Activated T-cell treated with anti-CD3 and anti-CD28 coated beads, Interleukin-2, amount 50 U/mL, for 72 hours (primary cell): ENCODE data around the gene DPP7. TPM values are rescaled to one million over a fixed set of nuclear protein-coding genes. Genes with fewer than 3 reads are reported as not detected.
A peak's percentile ranks its signal among the peaks of the same experiment; 100 is the strongest.

Experiments
- ATAC-seq, 2 donors: fragments of 150-1000 bp; cut with Tn5 transposase; replicated peaks in 1 of 2; 2 replicates each; pipeline ENCODE4 v1.10.0; 2021; ENCODE audit warnings: moderate library complexity in 2 of 2, mild to moderate bottlenecking in 1 of 2
- DNase-seq, 2 donors: peaks; one replicate each; pipeline ENCODE4 v3.0.0; 2021 to 2022; ENCODE audit warnings: mixed read lengths in 1 of 2
- H3K27ac Mint-ChIP-seq: one replicate; pipeline ENCODE4 v1.8.0; 2022; ENCODE audit warnings: mild to moderate bottlenecking, moderate library complexity, mixed read lengths
- H3K27me3 Mint-ChIP-seq: one replicate; pipeline ENCODE4 v1.8.0; 2022; ENCODE audit warnings: low read depth, mixed read lengths
- H3K36me3 Mint-ChIP-seq, 2 donors: one replicate each; pipeline ENCODE4 v1.8.0; 2022; ENCODE audit warnings: mixed read lengths in 2 of 2, mild to moderate bottlenecking in 1 of 2; ENCODE audit not compliant: insufficient read depth in 2 of 2
- H3K4me1 Mint-ChIP-seq: one replicate; pipeline ENCODE4 v1.8.0; 2022; ENCODE audit warnings: low read depth, mixed read lengths
- H3K4me3 Mint-ChIP-seq, 2 donors: one replicate each; pipeline ENCODE4 v1.8.0; 2022; ENCODE audit warnings: mild to moderate bottlenecking in 2 of 2, mixed read lengths in 2 of 2, moderate library complexity in 2 of 2
- H3K9me3 Mint-ChIP-seq, 2 donors: one replicate each; pipeline ENCODE4 v1.8.0; 2022; ENCODE audit warnings: mixed read lengths in 2 of 2
- total RNA-seq, 2 donors: library from RNA; stranded (reverse); gene quantifications; one replicate each; pipeline ENCODE4 v1.2.3, GENCODE V29; 2022

DPP7 gene
- total RNA-seq, 2 donors from 2014 or later: 155 to 158 TPM

- peaks cover 12% of the 10 kb centered on the region for H3K4me1 Mint-ChIP-seq
- H3K9me3 Mint-ChIP-seq: no peaks in the 10 kb centered on the region
- peaks cover 45% of the 10 kb centered on the region for H3K27me3 Mint-ChIP-seq
These were observed 42.2 kb upstream of the DPP7 start for GRCh38 chr9:137156567-137157375.

GRCh38 chr9:137152844-137153405 lies 38.4 kb upstream of the DPP7 start:
- Mint-ChIP-seq H3K27ac (no peak overlapping the region), H3K27me3 (peaks cover 21% of the 10 kb centered on the region), H3K4me1 (peaks cover 7% of the 10 kb centered on the region), H3K36me3 (no peaks in the 10 kb centered on the region), H3K4me3 (no peak overlapping the region), H3K9me3 (no peaks in the 10 kb centered on the region)
- DNase-seq: no peak
- ATAC-seq: no peak

More at GRCh38 chr9:137156567-137157375, 42.2 kb upstream of the DPP7 start:
- ATAC-seq (peak; percentile 68 to 74), DNase-seq (peak; percentile 69 to 72)
- Mint-ChIP-seq H3K36me3 (no peaks in the 10 kb centered on the region), H3K27ac (no peak overlapping the region), H3K4me3 (peak overlapping the region; percentile 69 to 73)

DNA sequence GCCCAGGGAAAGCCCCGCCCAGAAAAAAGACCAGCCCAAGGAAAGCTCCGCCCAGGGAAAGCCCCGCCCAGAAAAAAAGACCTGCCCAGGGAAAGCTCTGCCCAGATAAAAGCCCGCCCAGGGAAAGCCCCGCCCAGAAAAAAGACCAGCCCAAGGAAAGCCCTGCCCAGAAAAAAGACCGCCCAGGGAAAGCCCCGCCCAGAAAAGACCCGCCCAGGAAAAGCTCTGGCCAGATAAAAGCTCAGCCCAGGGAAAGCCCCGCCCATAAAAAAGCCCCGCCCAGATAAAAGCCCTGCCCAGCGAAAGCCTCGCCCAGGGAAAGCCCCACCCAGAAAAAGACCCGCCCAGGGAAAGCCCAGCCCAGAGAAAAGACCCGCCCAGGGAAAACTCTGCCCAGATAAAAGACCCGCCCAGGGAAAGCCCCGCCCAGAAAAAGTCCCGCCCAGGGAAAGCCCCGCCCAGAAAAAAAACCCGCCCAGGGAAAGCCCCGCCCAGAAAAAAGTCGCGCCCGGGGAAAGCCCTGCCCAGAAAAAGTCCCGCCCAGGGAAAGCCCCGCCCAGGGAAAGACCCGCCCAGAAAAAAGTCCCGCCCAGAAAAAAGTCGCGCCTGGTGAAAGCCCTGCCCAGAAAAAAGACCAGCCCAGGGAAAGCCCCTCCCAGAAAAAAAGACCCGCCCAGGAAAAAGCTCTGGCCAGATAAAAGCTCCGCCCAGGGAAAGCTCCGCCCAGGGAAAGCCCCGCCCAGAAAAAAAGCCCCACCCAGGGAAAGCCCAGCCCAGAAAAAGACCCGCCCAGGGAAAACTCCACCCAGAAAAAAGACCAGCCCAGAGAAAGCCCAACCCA lies 36.3 kb upstream of the DPP7 start:
- H3K27me3 Mint-ChIP-seq: peaks cover 14% of the 10 kb centered on the region
- ATAC-seq (peak; percentile 77 to 79), DNase-seq (peak; percentile 88 to 92)
- H3K36me3 Mint-ChIP-seq: no peaks in the 10 kb centered on the region
- no peak overlapping the region for H3K27ac Mint-ChIP-seq
- no peaks in the 10 kb centered on the region for H3K9me3 Mint-ChIP-seq
- H3K4me3 Mint-ChIP-seq: peak overlapping the region; percentile 51 to 69
- peaks cover 7% of the 10 kb centered on the region for H3K4me1 Mint-ChIP-seq

- H3K4me1 Mint-ChIP-seq: peaks cover 7% of the 10 kb centered on the region
- ATAC-seq (peak in 1 of 2 donors; percentile 12), DNase-seq (peak in 1 of 2 donors; percentile 29)
- peak overlapping the region; percentile 4 to 46 for H3K4me3 Mint-ChIP-seq
- H3K36me3 Mint-ChIP-seq: no peaks in the 10 kb centered on the region
- peak overlapping the region; percentile 10 for H3K27ac Mint-ChIP-seq
- H3K9me3 Mint-ChIP-seq: no peaks in the 10 kb centered on the region
- H3K27me3 Mint-ChIP-seq: peaks cover 11% of the 10 kb centered on the region
These were observed 35.5 kb upstream of the DPP7 start for GRCh38 chr9:137149942-137150616.

GRCh38 chr9:137149363-137149762 lies 34.8 kb upstream of the DPP7 start:
- H3K27me3 Mint-ChIP-seq: peaks cover 4% of the 10 kb centered on the region
- H3K4me1 Mint-ChIP-seq: peaks cover 7% of the 10 kb centered on the region
- no peak overlapping the region for H3K4me3 Mint-ChIP-seq
- no peaks in the 10 kb centered on the region for H3K36me3 Mint-ChIP-seq
- DNase-seq (no peak), ATAC-seq (no peak)
- H3K9me3 Mint-ChIP-seq: no peaks in the 10 kb centered on the region
- H3K27ac Mint-ChIP-seq: no peak overlapping the region

- peaks cover 7% of the 10 kb centered on the region for H3K4me1 Mint-ChIP-seq
- no peaks in the 10 kb centered on the region for H3K9me3 Mint-ChIP-seq
- H3K27ac Mint-ChIP-seq: no peak overlapping the region
- ATAC-seq (no peak), DNase-seq (no peak)
- no peak overlapping the region for H3K4me3 Mint-ChIP-seq
- no peaks in the 10 kb centered on the region for H3K36me3 Mint-ChIP-seq
- peaks cover 4% of the 10 kb centered on the region for H3K27me3 Mint-ChIP-seq
These were observed 34.1 kb upstream of the DPP7 start for GRCh38 chr9:137148661-137149060.

DNA sequence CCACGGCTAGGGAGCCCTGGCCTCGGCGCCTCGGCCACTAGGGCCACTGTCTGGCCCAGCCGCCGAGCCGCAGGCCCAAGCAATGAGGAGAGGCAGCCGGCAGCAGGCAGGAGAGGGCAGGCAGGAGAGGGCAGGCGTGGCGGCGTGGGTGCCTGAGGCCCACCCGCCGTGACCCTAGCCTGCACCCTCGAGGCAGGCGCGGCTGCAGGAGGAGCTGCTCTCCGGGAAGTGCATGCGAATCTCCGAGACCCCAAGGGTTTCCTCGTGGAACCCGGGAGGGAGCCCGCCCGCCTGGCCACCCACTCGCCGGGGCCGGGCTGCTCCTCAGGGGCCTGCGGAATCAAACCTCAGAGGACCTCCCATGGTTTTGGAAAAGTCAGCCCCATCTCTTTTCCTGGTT lies 33.7 kb upstream of the DPP7 start:
- ATAC-seq: no peak
- Mint-ChIP-seq H3K9me3 (no peaks in the 10 kb centered on the region), H3K4me1 (peaks cover 7% of the 10 kb centered on the region), H3K27me3 (peaks cover 4% of the 10 kb centered on the region), H3K27ac (no peak overlapping the region), H3K36me3 (no peaks in the 10 kb centered on the region), H3K4me3 (no peak overlapping the region)
- DNase-seq: no peak

GRCh38 chr9:137147793-137148160 lies 33.2 kb upstream of the DPP7 start:
- Mint-ChIP-seq H3K27me3 (peaks cover 4% of the 10 kb centered on the region), H3K9me3 (no peaks in the 10 kb centered on the region), H3K36me3 (no peaks in the 10 kb centered on the region), H3K4me1 (peaks cover 7% of the 10 kb centered on the region), H3K4me3 (no peak overlapping the region), H3K27ac (no peak overlapping the region)
- no peak for DNase-seq
- no peak for ATAC-seq

DNA sequence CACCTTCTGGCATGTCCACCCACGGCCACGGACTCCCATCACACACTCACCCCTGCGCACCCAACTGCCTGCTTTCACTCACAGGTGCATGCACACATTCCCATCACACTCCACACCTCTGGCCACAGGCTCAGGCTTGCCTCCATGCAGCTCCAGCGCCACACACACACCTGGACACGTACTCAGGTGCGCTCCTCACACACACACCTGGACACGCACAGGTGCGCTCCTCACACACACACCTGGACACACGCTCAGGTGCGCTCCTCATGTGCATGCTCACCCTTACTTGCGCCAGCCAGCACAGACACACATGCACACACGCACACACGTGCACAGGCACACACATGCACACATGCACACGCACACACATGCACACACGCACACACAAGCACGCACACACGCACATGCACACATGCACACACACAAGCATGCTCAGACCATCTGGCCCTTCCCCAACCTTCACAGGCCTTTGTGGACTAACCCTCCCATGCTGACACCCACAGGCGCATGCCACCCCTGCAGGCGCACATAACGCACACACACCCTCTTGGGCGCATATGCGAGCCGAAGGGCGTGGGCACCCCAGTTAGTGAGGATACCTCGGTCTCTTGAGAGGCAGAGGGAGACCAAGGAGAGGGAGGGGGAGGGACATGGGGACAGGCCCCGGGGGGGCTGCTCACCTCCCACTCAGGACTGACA lies 32.7 kb upstream of the DPP7 start:
- Mint-ChIP-seq H3K27me3 (peaks cover 10% of the 10 kb centered on the region), H3K36me3 (no peaks in the 10 kb centered on the region), H3K4me3 (no peak overlapping the region), H3K9me3 (no peaks in the 10 kb centered on the region), H3K4me1 (peaks cover 7% of the 10 kb centered on the region), H3K27ac (no peak overlapping the region)
- ATAC-seq: no peak
- no peak for DNase-seq

DNA sequence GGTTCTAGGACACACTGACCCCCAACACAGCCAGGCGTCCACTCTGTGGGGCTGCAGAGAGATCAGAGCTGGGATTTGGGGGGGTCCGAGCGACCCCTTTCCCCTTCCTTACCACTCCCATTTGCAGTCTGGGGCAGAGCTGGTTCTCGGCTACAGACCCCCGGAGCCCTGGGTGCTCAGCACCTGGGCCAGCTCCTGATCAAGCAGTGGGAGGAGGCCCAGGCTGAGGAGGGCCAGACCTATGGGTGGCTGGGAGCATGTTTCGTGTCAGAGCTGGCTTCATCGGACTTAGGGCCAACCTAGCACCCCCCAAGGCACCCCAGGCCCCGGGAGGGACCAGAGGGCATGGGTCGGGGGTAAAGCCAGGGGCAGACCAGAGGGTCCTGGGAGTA lies 32.0 kb upstream of the DPP7 start:
- no peak overlapping the region for H3K4me3 Mint-ChIP-seq
- no peak for DNase-seq
- H3K4me1 Mint-ChIP-seq: peaks cover 6% of the 10 kb centered on the region
- no peaks in the 10 kb centered on the region for H3K9me3 Mint-ChIP-seq
- peaks cover 17% of the 10 kb centered on the region for H3K27me3 Mint-ChIP-seq
- ATAC-seq: no peak
- no peak overlapping the region for H3K27ac Mint-ChIP-seq
- H3K36me3 Mint-ChIP-seq: no peaks in the 10 kb centered on the region

- H3K4me3 Mint-ChIP-seq: no peak overlapping the region
- no peak overlapping the region for H3K27ac Mint-ChIP-seq
- H3K9me3 Mint-ChIP-seq: no peaks in the 10 kb centered on the region
- no peaks in the 10 kb centered on the region for H3K36me3 Mint-ChIP-seq
- peaks cover 17% of the 10 kb centered on the region for H3K27me3 Mint-ChIP-seq
- DNase-seq (no peak), ATAC-seq (no peak)
- peaks cover under 1% of the 10 kb centered on the region for H3K4me1 Mint-ChIP-seq
These were observed 31.4 kb upstream of the DPP7 start for GRCh38 chr9:137145731-137146526.

GRCh38 chr9:137143459-137143858 lies 28.9 kb upstream of the DPP7 start:
- DNase-seq (no peak), ATAC-seq (no peak)
- Mint-ChIP-seq H3K27me3 (peaks cover 37% of the 10 kb centered on the region), H3K27ac (no peak overlapping the region), H3K9me3 (no peaks in the 10 kb centered on the region), H3K4me1 (peaks cover 2% of the 10 kb centered on the region), H3K4me3 (no peak overlapping the region), H3K36me3 (no peaks in the 10 kb centered on the region)
